Measurements from ENCODE around the gene CCNB1. TPM values are rescaled to one million over a fixed set of nuclear protein-coding genes. Genes with fewer than 3 reads are reported as not detected.

CCNB1 gene
- total RNA-seq, 3 donors from 2014 or later (not counting 1 experiment from before 2014, with no cell fraction given): 2.8 to 5.2 (median 4.0) TPM

- Mint-ChIP-seq H3K36me3 (no peaks in the 10 kb centered on the region), H3K4me1 (peaks cover 10 to 14% of the 10 kb centered on the region in 2 donors), H3K27ac (peak within 1 kb of the TSS; percentile 86 to 94), H3K27me3 (ENCODE audit: low read depth in 2 of 2) (no peaks in the 10 kb centered on the region), H3K4me3 (peak within 1 kb of the TSS; percentile 89), H3K9me3 (no peaks in the 10 kb centered on the region)
- Histone ChIP-seq H3K27ac (ENCODE audit: low read length) (peak within 1 kb of the TSS; percentile 65), H3K9me3 (ENCODE audit: control insufficient read depth, insufficient read depth, low read length) (no peaks in the 10 kb centered on the region), H3K4me3 (ENCODE audit: low read length) (peak within 1 kb of the TSS; percentile 72), H3K36me3 (ENCODE audit: control insufficient read depth, insufficient read depth, low read length) (no peaks in the 10 kb centered on the region), H3K4me1 (ENCODE audit: control insufficient read depth, insufficient read depth, low read length) (peaks cover 13% of the 10 kb centered on the region), H3K27me3 (ENCODE audit: control insufficient read depth, insufficient read depth, low read length) (no peaks in the 10 kb centered on the region)
- intact Hi-C loops (cut with micrococcal nuclease): loop anchor here (1.0 kb wide), 4 partner anchors 23 to 96 kb away; partner anchors contain the start of gene CDK7
- peak; percentile 85 to 94 for DNase-seq
- WGBS (ENCODE audit: insufficient coverage): under 1% methylated on average over 55 of the region's 55 CpGs
- ATAC-seq: peak; percentile 95 to 98 (median 97)
- TF ChIP-seq CTCF (IDR thresholded peaks at IDR 0.05): no peak
Measured at GRCh38 chr5:69189162-69190086, 22.5 kb downstream of the CCNB1 start, which contains the start of gene CENPH. CENPH (plus strand) TSS chr5:69189583; CDS start chr5:69189635, 52 bp downstream.

GRCh38 chr5:69202497-69202896 lies 35.5 kb downstream of the CCNB1 start:
- Histone ChIP-seq H3K27ac (ENCODE audit: low read length) (no peak overlapping the region), H3K27me3 (ENCODE audit: control insufficient read depth, insufficient read depth, low read length) (no peaks in the 10 kb centered on the region), H3K4me1 (ENCODE audit: control insufficient read depth, insufficient read depth, low read length) (no peaks in the 10 kb centered on the region), H3K36me3 (ENCODE audit: control insufficient read depth, insufficient read depth, low read length) (no peaks in the 10 kb centered on the region), H3K9me3 (ENCODE audit: control insufficient read depth, insufficient read depth, low read length) (no peaks in the 10 kb centered on the region), H3K4me3 (ENCODE audit: low read length) (no peak overlapping the region)
- no peak overlapping the region for H3K27ac Mint-ChIP-seq
- intact Hi-C loops (cut with micrococcal nuclease): no loop called here
- no peak overlapping the region for H3K4me3 Mint-ChIP-seq
- ATAC-seq (no peak), DNase-seq (no peak)
- no peaks in the 10 kb centered on the region for H3K4me1 Mint-ChIP-seq
- no peaks in the 10 kb centered on the region for H3K36me3 Mint-ChIP-seq
- no peaks in the 10 kb centered on the region for H3K9me3 Mint-ChIP-seq
- TF ChIP-seq CTCF (IDR thresholded peaks at IDR 0.05): no peak
- no CpG with 5 or more reads among the region's 1 CpG for WGBS (ENCODE audit: insufficient coverage)
- H3K27me3 Mint-ChIP-seq (ENCODE audit: low read depth in 2 of 2): no peaks in the 10 kb centered on the region

DNA sequence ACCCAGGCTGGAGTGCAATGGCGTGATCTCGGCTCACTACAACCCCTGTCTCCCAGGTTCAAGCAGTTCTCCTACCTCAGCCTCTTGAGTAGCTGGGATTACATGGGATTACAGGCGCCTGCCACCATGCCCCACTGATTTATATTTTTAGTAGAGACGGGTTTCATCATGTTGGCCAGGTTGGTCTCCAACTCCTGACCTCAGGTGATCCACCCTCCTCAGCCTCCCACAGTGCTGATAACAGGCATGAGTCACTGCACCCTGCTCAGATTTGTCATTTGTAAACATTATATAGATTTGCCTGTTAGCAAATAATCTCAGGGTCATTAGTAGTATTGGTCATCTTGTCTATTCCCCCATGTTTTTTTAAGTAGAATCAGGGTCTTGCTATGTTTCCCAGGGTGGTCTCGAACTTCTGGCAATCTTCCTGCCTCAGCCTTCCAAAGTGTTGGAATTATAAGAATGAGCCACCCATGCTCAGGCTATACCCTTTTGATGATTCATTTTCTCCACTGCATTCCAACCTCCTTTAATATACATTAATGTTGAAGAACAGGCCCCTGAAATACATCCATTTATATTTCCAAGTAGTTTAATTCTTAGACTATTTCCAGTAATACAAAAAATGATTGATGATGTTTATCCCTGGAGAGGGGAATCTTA lies 39.7 kb downstream of the CCNB1 start:
- TF ChIP-seq CTCF (IDR thresholded peaks at IDR 0.05): no peak
- DNase-seq (no peak), ATAC-seq (no peak)
- Histone ChIP-seq H3K36me3 (ENCODE audit: control insufficient read depth, insufficient read depth, low read length) (no peaks in the 10 kb centered on the region), H3K4me1 (ENCODE audit: control insufficient read depth, insufficient read depth, low read length) (no peaks in the 10 kb centered on the region), H3K9me3 (ENCODE audit: control insufficient read depth, insufficient read depth, low read length) (no peaks in the 10 kb centered on the region), H3K27ac (ENCODE audit: low read length) (no peak overlapping the region), H3K4me3 (ENCODE audit: low read length) (no peak overlapping the region), H3K27me3 (ENCODE audit: control insufficient read depth, insufficient read depth, low read length) (no peaks in the 10 kb centered on the region)
- H3K36me3 Mint-ChIP-seq: no peaks in the 10 kb centered on the region
- no peak overlapping the region for H3K27ac Mint-ChIP-seq
- WGBS (ENCODE audit: insufficient coverage): 100% methylated on average over 4 of the region's 5 CpGs
- H3K4me3 Mint-ChIP-seq: no peak overlapping the region
- intact Hi-C loops (cut with micrococcal nuclease): no loop called here
- H3K27me3 Mint-ChIP-seq (ENCODE audit: low read depth in 2 of 2): no peaks in the 10 kb centered on the region
- H3K9me3 Mint-ChIP-seq: no peaks in the 10 kb centered on the region
- H3K4me1 Mint-ChIP-seq: no peaks in the 10 kb centered on the region

Measured in natural killer cell (primary cell).